ENCODE data around the gene CALCR. TPM values are rescaled to one million over a fixed set of nuclear protein-coding genes. Genes with fewer than 3 reads are reported as not detected.

The CALCR gene
- total and polyA plus RNA-seq, 9 of the 15 experiments (the other 6 are each of a cell fraction or from before 2014, with no cell fraction given), result 0.04 to 0.14 (median 0.09) TPM; not detected in 3

- TF ChIP-seq GTF2A2 (tag; IDR thresholded peaks at IDR 0.05), result no peak
- TF ChIP-seq ZNF408 (CRISPR knock-in tag; IDR thresholded peaks at IDR 0.05; ENCODE audit: low read depth), result no peak
- no peak for TF ChIP-seq FIP1L1 (IDR thresholded peaks at IDR 0.05; ENCODE audit: low read depth, low read length, poor library complexity, severe bottlenecking)
Observed at GRCh38 chr7:93392984-93393383, 181.5 kb downstream of the CALCR start (continued).

DNA sequence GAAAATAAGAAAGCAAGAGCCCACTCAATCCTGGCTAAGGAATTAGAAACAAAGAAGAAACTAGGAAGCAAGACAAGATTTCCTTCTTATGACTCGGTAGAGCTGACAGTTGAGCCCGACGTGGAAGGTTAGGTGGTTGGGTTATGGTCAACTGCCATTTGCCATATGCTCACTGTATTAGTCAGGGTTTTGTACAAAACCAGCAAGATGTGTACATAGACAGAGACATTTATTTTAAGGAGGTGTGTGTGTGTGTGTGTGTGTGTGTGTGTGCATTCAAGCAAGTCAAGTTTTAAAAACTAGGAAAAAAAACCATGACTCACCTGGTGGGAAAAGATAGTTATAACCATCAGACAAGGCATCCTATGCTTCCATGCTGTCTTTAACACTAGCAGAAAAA, 183.9 kb downstream of the CALCR start:
- Histone ChIP-seq H3K4me2 (ENCODE audit: insufficient read depth, low read length) (no peak overlapping the region), H3K9me3 (replicated peaks; ENCODE audit: control insufficient read depth, insufficient read depth, low read depth, low read length) (no peaks in the 10 kb centered on the region), H3K27ac (ENCODE audit: extremely low read depth, low read depth, low read length) (no peak overlapping the region), H3K9me1 (ENCODE audit: control insufficient read depth, insufficient read depth, low read length) (no peaks in the 10 kb centered on the region), H4K20me1 (replicated peaks; ENCODE audit: control insufficient read depth, insufficient read depth, low read length) (no peaks in the 10 kb centered on the region), H3K36me3 (ENCODE audit: control insufficient read depth, insufficient read depth, low read length) (no peaks in the 10 kb centered on the region), H3K4me1 (replicated peaks in 1 of 2; ENCODE audit: control insufficient read depth in 2 of 2, insufficient read depth in 2 of 2, low read length in 2 of 2) (no peaks in the 10 kb centered on the region), H3K79me2 (ENCODE audit: control insufficient read depth, insufficient read depth, low read length) (no peaks in the 10 kb centered on the region), H3K4me3 (no peak overlapping the region), H2AFZ (ENCODE audit: low read depth, low read length) (no peak overlapping the region), H3K27me3 (ENCODE audit: control insufficient read depth in 2 of 2, insufficient read depth in 2 of 2, low read length in 2 of 2) (peaks cover 4 to 6% of the 10 kb centered on the region in 2 experiments; a peak in 3 of 5 replicates), H3K9ac (ENCODE audit: insufficient read depth in 1 of 2, low read depth in 2 of 2, low read length in 2 of 2) (no peak overlapping the region)
- CTCF ChIA-PET (ENCODE audit: low intra/inter-chr PET ratio), result no interaction called here
- no TSS peak for BruUV-seq (replicated peaks)
- FAIRE-seq, result no peak
- POLR2A ChIA-PET, result interaction anchor here (0.6 kb wide), 1 partner anchor 18 kb away, joined by 5 read pairs; no protein-coding TSS in a partner anchor
- WGBS (ENCODE audit: insufficient coverage, low coverage, missing lambda C conversion rate), result 1% methylated on average over 3 of the region's 3 CpGs
- intact Hi-C loops (cut with micrococcal nuclease), result no loop called here
- ATAC-seq, result no peak
- DNase-seq (ENCODE audit: extremely low read depth in 1 of 4, low spot score in 3 of 4), result no peak
- in situ Hi-C loops (cut with MboI), result no loop called here
- TF ChIP-seq SRSF7 (optimal IDR thresholded peaks at IDR 0.05; ENCODE audit: low read depth, low read length) (no peak), TAF7 (tag; IDR thresholded peaks at IDR 0.05) (no peak), ZNF184 (CRISPR knock-in tag; IDR thresholded peaks at IDR 0.05) (no peak), HDAC6 (IDR thresholded peaks at IDR 0.05; ENCODE audit: low read depth, low read length) (no peak), EP300 (IDR thresholded peaks at IDR 0.05; ENCODE audit: low read length) (no peak), ATF6 (CRISPR knock-in tag; IDR thresholded peaks at IDR 0.05) (no peak), HDAC3 (IDR thresholded peaks at IDR 0.05; ENCODE audit: borderline replicate concordance, partially characterized antibody) (no peak), PRMT5 (CRISPR knock-in tag; IDR thresholded peaks at IDR 0.05) (no peak), ZNF830 (CRISPR knock-in tag; IDR thresholded peaks at IDR 0.05) (no peak), POLR2AphosphoS2 (IDR thresholded peaks at IDR 0.05; ENCODE audit: low read length) (no peak), STAG1 (CRISPR knock-in tag; IDR thresholded peaks at IDR 0.05; ENCODE audit: borderline replicate concordance) (no peak), SRSF3 (IDR thresholded peaks at IDR 0.05; ENCODE audit: insufficient read depth, low read length) (no peak), KDM1A (IDR thresholded peaks at IDR 0.05) (no peak), TGIF2 (CRISPR knock-in tag; IDR thresholded peaks at IDR 0.05) (no peak)
- TF ChIP-seq, protein P1, sequence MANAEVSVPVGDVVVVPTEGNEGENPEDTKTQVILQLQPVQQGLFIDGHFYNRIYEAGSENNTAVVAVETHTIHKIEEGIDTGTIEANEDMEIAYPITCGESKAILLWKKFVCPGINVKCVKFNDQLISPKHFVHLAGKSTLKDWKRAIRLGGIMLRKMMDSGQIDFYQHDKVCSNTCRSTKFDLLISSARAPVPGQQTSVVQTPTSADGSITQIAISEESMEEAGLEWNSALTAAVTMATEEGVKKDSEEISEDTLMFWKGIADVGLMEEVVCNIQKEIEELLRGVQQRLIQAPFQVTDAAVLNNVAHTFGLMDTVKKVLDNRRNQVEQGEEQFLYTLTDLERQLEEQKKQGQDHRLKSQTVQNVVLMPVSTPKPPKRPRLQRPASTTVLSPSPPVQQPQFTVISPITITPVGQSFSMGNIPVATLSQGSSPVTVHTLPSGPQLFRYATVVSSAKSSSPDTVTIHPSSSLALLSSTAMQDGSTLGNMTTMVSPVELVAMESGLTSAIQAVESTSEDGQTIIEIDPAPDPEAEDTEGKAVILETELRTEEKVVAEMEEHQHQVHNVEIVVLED (CRISPR knock-in tag; IDR thresholded peaks at IDR 0.05), result no peak
- TF ChIP-seq, protein P2, sequence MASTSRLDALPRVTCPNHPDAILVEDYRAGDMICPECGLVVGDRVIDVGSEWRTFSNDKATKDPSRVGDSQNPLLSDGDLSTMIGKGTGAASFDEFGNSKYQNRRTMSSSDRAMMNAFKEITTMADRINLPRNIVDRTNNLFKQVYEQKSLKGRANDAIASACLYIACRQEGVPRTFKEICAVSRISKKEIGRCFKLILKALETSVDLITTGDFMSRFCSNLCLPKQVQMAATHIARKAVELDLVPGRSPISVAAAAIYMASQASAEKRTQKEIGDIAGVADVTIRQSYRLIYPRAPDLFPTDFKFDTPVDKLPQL (IDR thresholded peaks at IDR 0.05; ENCODE audit: extremely low read depth, insufficient read length), result no peak

All from K562 (cell line).